ENCODE data around the gene ZFAND5. TPM values are rescaled to one million over a fixed set of nuclear protein-coding genes. Genes with fewer than 3 reads are reported as not detected.

ZFAND5 gene
- total and polyA plus RNA-seq, 2 donors from 2014 or later = 88.8 to 218 TPM

GRCh38 chr9:72353455-72354116 is 11.4 kb downstream of the ZFAND5 start:
- Histone ChIP-seq H3K27me3 (ENCODE audit: control insufficient read depth, insufficient read depth, low read length) (no peaks in the 10 kb centered on the region), H3K27ac (ENCODE audit: low read depth in 2 of 2, low read length in 2 of 2) (no peak overlapping the region), H3K4me3 (ENCODE audit: low read length in 3 of 3) (no peak overlapping the region), H3K9ac (ENCODE audit: low read length in 3 of 3) (no peak overlapping the region), H3K9me3 (ENCODE audit: control insufficient read depth in 2 of 3, insufficient read depth in 1 of 3, low read length in 3 of 3) (no peaks in the 10 kb centered on the region), H3K4me1 (ENCODE audit: control insufficient read depth in 2 of 3, insufficient read depth in 2 of 3, low read depth in 1 of 3, low read length in 3 of 3) (peaks cover 0 to 34% (median 9%) of the 10 kb centered on the region in 3 donors), H3K36me3 (ENCODE audit: control insufficient read depth in 2 of 3, insufficient read depth in 3 of 3, low read length in 3 of 3) (peaks cover 15 to 47% (median 25%) of the 10 kb centered on the region in 3 donors)
- TF ChIP-seq CTCF (IDR thresholded peaks at IDR 0.05; ENCODE audit: borderline replicate concordance, extremely low read depth, insufficient read depth) = no peak
- DNase-seq = no peak
- FAIRE-seq = no peak
- intact Hi-C loops (cut with DNase I) = loop anchor here (10.0 kb wide), 1 partner anchor 241 kb away; no protein-coding TSS in a partner anchor

- Histone ChIP-seq H3K4me1 (ENCODE audit: control insufficient read depth in 2 of 3, insufficient read depth in 2 of 3, low read depth in 1 of 3, low read length in 3 of 3) (peaks cover 0 to 27% (median 6%) of the 10 kb centered on the region in 3 donors), H3K9me3 (ENCODE audit: control insufficient read depth in 2 of 3, insufficient read depth in 1 of 3, low read length in 3 of 3) (no peaks in the 10 kb centered on the region), H3K27me3 (ENCODE audit: control insufficient read depth, insufficient read depth, low read length) (no peaks in the 10 kb centered on the region), H3K27ac (ENCODE audit: low read depth in 2 of 2, low read length in 2 of 2) (no peak overlapping the region), H3K4me3 (ENCODE audit: low read length in 3 of 3) (no peak overlapping the region), H3K36me3 (ENCODE audit: control insufficient read depth in 2 of 3, insufficient read depth in 3 of 3, low read length in 3 of 3) (peaks cover 13 to 40% (median 20%) of the 10 kb centered on the region in 3 donors), H3K9ac (ENCODE audit: low read length in 3 of 3) (no peak overlapping the region)
- intact Hi-C loops (cut with DNase I) = loop anchor here (10.0 kb wide), 1 partner anchor 242 kb away; no protein-coding TSS in a partner anchor
- DNase-seq (no peak), FAIRE-seq (no peak)
- TF ChIP-seq CTCF (IDR thresholded peaks at IDR 0.05; ENCODE audit: borderline replicate concordance, extremely low read depth, insufficient read depth) = no peak
Measured at GRCh38 chr9:72352911-72353388, 12.1 kb downstream of the ZFAND5 start.

GRCh38 chr9:72351538-72352453 is 13.2 kb downstream of the ZFAND5 start:
- H3K36me3 ChIP-seq (ENCODE audit: control insufficient read depth in 2 of 3, insufficient read depth in 3 of 3, low read length in 3 of 3) = peaks cover 13 to 30% (median 19%) of the 10 kb centered on the region in 3 donors
- no peak overlapping the region for H3K27ac ChIP-seq (ENCODE audit: low read depth in 2 of 2, low read length in 2 of 2)
- no peak overlapping the region for H3K4me3 ChIP-seq (ENCODE audit: low read length in 3 of 3)
- no peaks in the 10 kb centered on the region for H3K9me3 ChIP-seq (ENCODE audit: control insufficient read depth in 2 of 3, insufficient read depth in 1 of 3, low read length in 3 of 3)
- FAIRE-seq (no peak), DNase-seq (no peak)
- TF ChIP-seq CTCF (IDR thresholded peaks at IDR 0.05; ENCODE audit: borderline replicate concordance, extremely low read depth, insufficient read depth) = no peak
- H3K27me3 ChIP-seq (ENCODE audit: control insufficient read depth, insufficient read depth, low read length) = no peaks in the 10 kb centered on the region
- intact Hi-C loops (cut with DNase I) = loop anchor here (10.0 kb wide), 1 partner anchor 243 kb away; no protein-coding TSS in a partner anchor
- H3K9ac ChIP-seq (ENCODE audit: low read length in 3 of 3) = no peak overlapping the region
- peaks cover 0 to 19% (median 4%) of the 10 kb centered on the region in 3 donors for H3K4me1 ChIP-seq (ENCODE audit: control insufficient read depth in 2 of 3, insufficient read depth in 2 of 3, low read depth in 1 of 3, low read length in 3 of 3)
